GM21786 (cell line): ENCODE measurements around the gene YTHDF2.
"Not testable (repeated sequence)": the region's sequence is repeated elsewhere in the genome, so short reads cannot be mapped to it uniquely, and the experiment has no call there.

Source experiments
- ATAC-seq: cut with Tn5 transposase; IDR thresholded peaks from one replicate; pipeline ENCODE4 v1.9.1; 2021; ENCODE audit not compliant: unreplicated experiment

Gene YTHDF2

GRCh38 chr1:28758420-28758819 lies 21.7 kb downstream of the YTHDF2 start:
- no peak for ATAC-seq

DNA sequence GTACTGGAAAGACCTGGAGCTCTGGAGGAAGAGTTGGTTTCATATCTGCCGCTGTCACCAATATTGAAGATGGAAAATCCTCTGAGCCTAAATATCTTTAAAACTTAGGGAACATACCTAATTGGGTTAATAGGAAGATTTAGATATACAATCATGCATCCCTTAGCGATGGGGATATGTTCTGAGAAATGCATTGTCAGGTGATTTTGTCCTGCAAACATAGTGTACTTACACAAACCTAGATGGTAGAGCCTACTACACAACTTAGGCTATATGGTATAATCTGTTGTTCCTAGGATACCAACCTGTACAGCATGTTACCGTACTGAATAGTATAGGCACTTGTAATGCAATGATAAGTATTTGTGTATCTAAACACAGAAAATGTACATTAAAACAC lies 22.5 kb downstream of the YTHDF2 start:
- no peak for ATAC-seq

GRCh38 chr1:28761189-28761588 lies 24.4 kb downstream of the YTHDF2 start:
- ATAC-seq = no peak

GRCh38 chr1:28766532-28767183 lies 29.9 kb downstream of the YTHDF2 start:
- ATAC-seq = no peak

GRCh38 chr1:28770601-28771165 lies 33.9 kb downstream of the YTHDF2 start:
- no peak for ATAC-seq

- not testable (repeated sequence) for ATAC-seq
Measured at GRCh38 chr1:28771921-28772320, 35.2 kb downstream of the YTHDF2 start.

- no peak for ATAC-seq
Measured at GRCh38 chr1:28773105-28773504, 36.4 kb downstream of the YTHDF2 start.

GRCh38 chr1:28775121-28775942 lies 38.6 kb downstream of the YTHDF2 start:
- ATAC-seq = no peak

GRCh38 chr1:28776341-28776740 lies 39.6 kb downstream of the YTHDF2 start:
- no peak for ATAC-seq

- no peak for ATAC-seq
Measured at GRCh38 chr1:28778021-28778420, 41.3 kb downstream of the YTHDF2 start.

- no peak for ATAC-seq
Measured at GRCh38 chr1:28779751-28780408, 43.1 kb downstream of the YTHDF2 start.

DNA sequence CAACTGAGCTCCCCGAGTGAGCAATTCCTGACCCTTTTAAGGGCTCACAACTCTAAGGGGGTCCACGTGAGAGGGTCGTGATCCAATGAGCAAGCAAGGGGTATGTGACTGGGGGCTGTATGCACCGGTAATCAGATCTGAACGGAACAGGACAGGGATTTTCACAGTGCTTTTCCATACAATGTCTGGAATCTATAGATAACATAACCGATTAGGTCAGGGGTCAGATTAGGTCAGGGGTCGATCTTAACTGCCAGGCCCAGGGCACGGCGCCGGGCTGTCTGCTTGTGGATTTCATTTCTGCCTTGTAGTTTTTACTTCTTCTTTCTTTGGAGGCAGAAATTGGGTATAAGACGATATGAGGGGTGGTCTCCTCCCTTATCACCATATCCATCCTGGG lies 44.6 kb downstream of the YTHDF2 start:
- ATAC-seq = no peak

DNA sequence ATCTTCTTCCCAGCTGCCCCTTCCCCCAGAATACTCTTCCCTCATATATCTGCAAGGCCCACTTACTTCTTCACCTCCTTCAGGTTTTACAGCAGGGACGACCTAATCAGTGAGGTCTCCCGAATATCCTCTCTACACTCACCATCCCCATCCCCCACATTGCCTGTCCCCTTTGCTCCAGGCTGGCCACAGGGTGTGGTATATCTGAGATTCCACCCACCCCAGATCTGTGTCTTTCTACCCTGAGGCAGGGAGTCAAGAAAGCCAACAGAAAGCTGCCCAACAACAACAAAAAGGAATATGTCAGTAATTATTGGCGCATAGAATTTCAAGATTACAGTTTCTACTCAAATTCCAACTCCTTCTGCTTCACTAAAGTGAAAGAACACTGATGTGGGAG lies 45.3 kb downstream of the YTHDF2 start:
- ATAC-seq = no peak

DNA sequence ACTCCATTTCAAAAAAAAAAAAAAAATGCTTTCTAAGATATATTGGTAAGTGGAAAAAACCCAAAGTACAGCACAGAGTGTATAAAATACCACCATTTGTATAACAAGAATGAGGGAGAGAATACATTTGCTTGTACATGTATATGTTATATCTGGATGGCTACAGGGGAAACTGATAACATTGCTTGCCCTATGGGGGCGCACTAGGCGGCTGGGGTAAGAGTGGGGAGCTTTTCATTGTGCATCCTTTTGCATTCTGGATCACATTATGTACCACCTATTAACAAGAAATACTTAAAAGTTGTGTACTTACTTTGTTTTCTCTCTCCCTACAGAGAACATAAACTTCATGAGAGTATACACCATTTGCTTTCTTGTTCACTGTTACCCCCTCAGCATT lies 46.6 kb downstream of the YTHDF2 start:
- ATAC-seq = no peak

- no peak for ATAC-seq
Measured at GRCh38 chr1:28789412-28789811, 52.7 kb downstream of the YTHDF2 start.

GRCh38 chr1:28789816-28790215 lies 53.1 kb downstream of the YTHDF2 start:
- ATAC-seq = no peak

- no peak for ATAC-seq
Measured at GRCh38 chr1:28790377-28791035, 53.8 kb downstream of the YTHDF2 start.

GRCh38 chr1:28791929-28792328 lies 55.2 kb downstream of the YTHDF2 start:
- ATAC-seq = not testable (repeated sequence)

GRCh38 chr1:28792644-28793121 lies 55.9 kb downstream of the YTHDF2 start:
- no peak for ATAC-seq

DNA sequence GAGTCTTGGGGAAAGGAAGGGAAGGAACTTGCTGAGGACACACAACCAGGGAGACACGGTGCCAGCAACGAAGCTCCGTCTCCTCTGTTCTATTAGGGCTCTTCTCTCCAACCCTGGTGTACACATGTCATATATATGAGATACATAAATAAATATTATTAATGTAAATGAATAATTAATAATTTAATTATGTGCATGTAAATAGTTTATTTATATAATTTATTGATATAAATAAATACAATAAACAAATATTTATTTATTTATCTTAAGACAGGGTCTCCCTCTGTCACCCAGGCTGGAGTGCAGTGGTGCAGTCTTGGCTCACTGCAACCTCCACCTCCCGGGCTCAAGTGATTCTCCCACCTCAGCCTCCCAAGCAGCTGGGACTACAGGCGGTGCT lies 57.8 kb downstream of the YTHDF2 start:
- not testable (repeated sequence) for ATAC-seq
